ENCODE measurements around the gene DCAF10.

Gene DCAF10

DNA sequence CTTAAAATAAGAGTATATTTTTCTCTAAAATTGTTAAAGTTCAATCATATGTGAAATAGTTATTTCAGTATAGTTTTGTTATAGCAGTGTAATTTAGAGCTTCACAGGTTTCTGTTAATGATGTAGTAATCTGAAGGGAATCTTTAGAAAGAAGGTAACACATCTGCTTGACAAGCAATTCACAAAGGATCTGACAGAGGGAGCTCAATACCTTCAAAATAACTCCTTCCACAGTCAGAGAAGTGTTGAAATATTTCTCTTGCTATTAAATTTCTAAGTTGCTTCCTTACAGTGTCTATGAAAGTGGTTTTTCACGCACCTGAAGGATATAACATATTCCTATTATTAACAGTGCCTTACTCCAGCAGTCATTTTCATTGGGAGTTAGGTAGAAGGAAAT lies 58.4 kb downstream of the DCAF10 start:
- no peak for DNase-seq (ENCODE audit: low read depth)
- peak; percentile 25 for TF ChIP-seq CTCF (IDR thresholded peaks at IDR 0.05; ENCODE audit: control insufficient read depth, insufficient read depth, low read depth, low read length, missing control alignments)
- no peak overlapping the region for H3K4me3 ChIP-seq (ENCODE audit: control insufficient read depth, low read depth, low read length)

DNA sequence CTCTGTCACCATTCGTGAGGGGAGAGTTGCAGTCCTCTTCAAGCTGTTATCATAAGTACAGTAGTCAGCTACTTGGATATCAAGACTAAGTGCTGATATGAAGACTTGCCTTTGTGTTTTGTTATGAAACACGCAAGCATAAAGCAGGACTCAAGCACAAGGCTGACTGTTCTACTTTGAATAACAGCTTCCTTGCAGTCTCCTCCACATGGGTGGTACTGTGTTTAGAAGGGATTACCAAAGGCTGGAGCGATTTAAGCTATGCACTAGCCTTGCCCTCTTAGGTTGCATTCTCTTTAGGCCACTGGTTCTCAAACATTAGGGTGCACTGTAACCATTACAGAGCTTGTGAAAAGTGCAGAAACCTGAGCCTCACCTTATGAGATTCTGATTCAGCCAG lies 61.9 kb downstream of the DCAF10 start:
- no peak for DNase-seq (ENCODE audit: low read depth)
- no peak overlapping the region for H3K4me3 ChIP-seq (ENCODE audit: control insufficient read depth, low read depth, low read length)
- TF ChIP-seq CTCF (IDR thresholded peaks at IDR 0.05; ENCODE audit: control insufficient read depth, insufficient read depth, low read depth, low read length, missing control alignments): no peak

DNA sequence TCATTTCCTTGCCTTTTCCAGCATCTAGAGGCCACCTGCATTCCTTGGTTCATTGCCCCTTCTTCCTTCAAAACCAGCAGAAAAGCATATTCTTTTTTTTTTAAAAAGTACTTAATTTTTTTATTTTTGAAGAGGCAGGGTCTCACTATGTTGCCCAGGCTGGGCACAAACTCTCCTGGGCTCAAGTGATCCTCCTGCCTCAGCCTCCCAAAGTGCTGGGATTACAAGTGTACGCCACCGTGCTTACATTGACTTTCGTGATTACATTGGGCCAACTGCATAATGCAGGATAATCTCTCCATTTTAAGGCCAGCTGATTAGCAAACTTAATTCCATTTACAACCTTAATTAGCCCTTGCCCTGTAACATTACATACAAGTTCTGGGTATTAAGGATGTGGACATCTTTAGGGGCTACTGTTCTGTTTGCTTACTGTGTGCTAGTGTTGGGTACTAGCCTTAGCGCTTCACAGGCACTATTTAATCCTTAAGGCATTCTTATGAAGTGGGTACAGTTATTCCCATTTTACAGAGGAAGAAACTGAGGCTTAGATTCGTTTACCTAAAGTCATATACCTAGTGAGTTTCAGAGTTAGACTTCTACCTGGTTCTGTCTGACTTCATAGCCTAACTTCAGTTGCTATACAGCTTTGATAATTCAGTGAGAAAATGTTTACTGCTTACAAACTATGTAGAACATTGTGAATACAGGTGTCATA lies 69.6 kb downstream of the DCAF10 start:
- TF ChIP-seq CTCF (IDR thresholded peaks at IDR 0.05; ENCODE audit: control insufficient read depth, insufficient read depth, low read depth, low read length, missing control alignments): no peak
- DNase-seq (ENCODE audit: low read depth): no peak
- no peak overlapping the region for H3K4me3 ChIP-seq (ENCODE audit: control insufficient read depth, low read depth, low read length)

GRCh38 chr9:37870799-37871176 lies 70.2 kb downstream of the DCAF10 start:
- no peak for DNase-seq (ENCODE audit: low read depth)
- TF ChIP-seq CTCF (IDR thresholded peaks at IDR 0.05; ENCODE audit: control insufficient read depth, insufficient read depth, low read depth, low read length, missing control alignments): no peak
- H3K4me3 ChIP-seq (ENCODE audit: control insufficient read depth, low read depth, low read length): no peak overlapping the region

- no peak for TF ChIP-seq CTCF (IDR thresholded peaks at IDR 0.05; ENCODE audit: control insufficient read depth, insufficient read depth, low read depth, low read length, missing control alignments)
- H3K4me3 ChIP-seq (ENCODE audit: control insufficient read depth, low read depth, low read length): no peak overlapping the region
- DNase-seq (ENCODE audit: low read depth): no peak
These were observed 73.4 kb downstream of the DCAF10 start for GRCh38 chr9:37873955-37874354.

DNA sequence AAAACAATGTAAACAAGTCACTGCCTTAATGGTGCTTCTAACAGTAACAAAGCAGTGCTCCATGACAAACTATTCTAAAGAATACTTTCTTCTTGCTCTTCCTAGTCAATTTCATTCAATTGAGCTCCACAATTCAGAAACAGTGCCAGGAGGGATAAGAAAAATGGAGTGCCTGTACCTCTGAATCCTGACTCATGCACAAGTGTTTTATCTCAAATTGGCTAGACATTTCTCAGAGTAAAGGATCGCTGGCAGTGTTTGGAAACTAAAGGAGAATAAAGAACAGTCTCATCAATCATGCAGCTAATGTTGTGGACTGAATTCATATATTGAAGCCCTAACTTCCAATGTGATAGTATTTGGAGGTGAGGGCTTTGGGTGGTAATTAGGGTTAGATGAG lies 75.8 kb downstream of the DCAF10 start:
- DNase-seq (ENCODE audit: low read depth): no peak
- no peak overlapping the region for H3K4me3 ChIP-seq (ENCODE audit: control insufficient read depth, low read depth, low read length)
- no peak for TF ChIP-seq CTCF (IDR thresholded peaks at IDR 0.05; ENCODE audit: control insufficient read depth, insufficient read depth, low read depth, low read length, missing control alignments)

Measured in AG09309 (cell line).